Activated CD4-positive, CD25-positive, alpha-beta regulatory T cell (primary cell): ENCODE results near the gene CLSTN2.

Experiments used
- DNase-seq, 4 experiments: peaks; one replicate each; lab custom pipeline; 2025; lab: John Stamatoyannopoulos, UW

Gene CLSTN2

DNA sequence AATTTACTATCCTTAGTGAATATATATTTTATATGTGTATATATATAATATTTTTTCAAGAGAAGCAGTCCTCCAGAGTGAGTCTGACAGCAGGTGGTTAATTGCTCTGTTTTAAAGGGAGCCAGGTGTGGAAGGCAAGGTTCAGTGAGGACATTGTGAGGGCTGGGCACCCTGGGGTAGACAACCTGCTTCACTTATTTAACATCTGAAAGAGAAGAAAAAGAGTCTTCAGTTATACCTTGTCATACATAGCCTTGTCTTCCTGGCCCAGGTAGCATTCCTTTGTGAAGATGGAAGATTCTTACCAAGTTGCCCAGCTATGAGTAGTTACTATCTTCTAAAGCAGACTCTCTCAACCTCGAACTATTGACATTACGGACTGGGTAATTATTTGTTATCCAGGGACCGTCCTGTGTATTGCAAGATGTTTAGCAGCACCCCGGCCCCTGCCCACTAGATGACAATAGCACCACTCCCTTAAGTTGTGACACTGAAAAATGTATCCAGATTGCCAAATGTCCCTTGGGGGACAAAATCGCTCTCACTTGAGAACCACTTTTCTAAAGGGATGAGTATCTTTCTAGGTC is 406.9 kb downstream of the CLSTN2 start:
- DNase-seq, result no peak

- DNase-seq, result no peak
These were observed 407.7 kb downstream of the CLSTN2 start for GRCh38 chr3:140342668-140343067.

DNA sequence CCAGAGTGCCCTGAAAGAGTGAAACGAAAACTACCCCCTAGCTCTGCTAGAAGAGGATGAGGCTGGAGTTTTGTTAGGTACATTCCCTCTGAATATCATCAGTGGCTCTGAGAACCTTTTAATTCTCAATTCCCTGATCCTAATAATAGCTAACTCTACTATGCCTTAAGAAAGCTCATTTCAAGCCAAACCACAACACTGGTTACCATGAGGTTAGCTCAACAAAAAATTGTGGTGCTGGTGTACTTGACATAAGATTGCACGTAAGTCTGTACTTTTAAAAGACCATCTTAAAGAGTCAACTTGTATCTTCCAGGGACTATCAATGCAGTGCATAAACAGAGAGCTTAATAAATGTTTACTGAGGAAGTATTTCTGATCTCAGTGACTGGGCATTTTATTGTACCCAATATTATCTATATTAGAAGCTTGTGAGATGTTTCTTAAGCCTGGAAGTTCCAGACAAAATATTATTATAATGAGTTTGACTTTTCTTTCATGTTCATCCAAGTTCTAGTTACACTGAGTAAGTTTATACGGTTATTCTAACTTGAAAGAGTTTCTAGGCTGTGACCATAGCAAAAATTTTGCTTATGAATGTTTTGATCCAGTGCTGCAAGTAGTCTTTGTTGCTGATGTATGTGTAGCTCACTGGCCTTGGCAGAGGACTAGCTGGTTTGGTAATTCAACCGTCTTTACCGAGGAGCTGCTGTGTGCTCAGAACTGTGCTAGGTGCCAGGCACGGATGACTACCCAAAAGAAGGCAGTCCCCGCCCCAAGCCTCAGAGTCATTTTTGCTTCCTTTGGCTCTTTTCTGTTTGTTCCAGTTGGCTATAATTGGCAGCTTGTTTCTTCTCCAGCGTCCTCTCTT is 408.5 kb downstream of the CLSTN2 start:
- DNase-seq, result no peak

DNA sequence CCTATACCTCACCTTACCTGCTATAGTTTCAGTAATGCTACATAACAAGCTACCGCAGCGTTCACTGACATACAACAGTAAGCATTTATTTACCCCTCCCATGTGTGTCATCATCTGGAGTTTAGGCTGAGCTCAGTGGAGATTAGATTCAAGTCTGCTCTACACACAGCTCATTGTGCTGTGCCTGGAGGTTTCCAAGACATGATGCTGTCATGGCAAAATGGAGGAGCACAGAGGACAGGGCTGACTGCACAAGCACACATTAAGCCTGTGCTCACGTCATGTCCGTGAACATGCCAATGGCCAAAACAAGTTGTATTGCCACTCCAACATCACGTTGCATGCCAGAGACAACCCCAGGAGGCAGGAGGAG is 409.1 kb downstream of the CLSTN2 start:
- DNase-seq, result no peak

GRCh38 chr3:140344601-140345205 is 409.7 kb downstream of the CLSTN2 start:
- DNase-seq, result no peak

DNA sequence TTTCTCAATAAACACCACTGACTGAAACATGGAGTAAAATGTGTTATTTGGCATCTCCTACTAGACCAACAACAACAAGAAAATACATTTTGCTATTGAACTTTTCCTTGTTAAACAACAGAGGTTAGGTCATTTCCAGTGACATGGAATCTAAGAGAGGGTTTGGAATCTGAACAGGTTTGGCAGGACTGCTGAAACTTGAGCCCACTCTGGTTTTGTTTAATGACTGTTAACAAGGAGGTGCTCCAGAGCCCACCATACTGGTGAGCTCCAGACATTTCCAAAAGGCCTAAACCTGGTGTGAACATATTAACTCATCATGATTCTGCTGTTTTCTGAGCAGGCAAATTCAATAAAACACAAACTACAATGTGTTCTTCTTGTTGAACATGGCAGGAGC is 412.2 kb downstream of the CLSTN2 start:
- DNase-seq, result no peak

DNA sequence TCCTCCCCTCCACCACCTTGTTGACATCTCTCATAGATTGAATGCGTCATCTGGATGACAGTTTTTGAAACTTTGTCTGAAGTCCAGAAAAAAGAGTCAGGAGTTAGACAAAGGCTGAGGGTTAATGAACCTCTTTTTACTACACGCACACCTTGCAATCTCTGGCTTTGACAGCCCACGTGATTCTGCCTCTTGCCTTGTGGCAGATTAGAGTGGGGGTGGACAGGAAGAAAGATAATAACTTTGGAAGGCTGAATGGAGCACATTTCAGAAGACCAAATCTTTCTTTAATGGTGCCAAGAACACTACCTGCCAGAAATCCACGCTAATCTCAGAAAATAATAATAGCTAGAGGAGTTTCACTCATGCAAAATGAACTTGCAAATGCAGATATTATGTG is 415.0 kb downstream of the CLSTN2 start:
- no peak for DNase-seq

GRCh38 chr3:140351466-140351865 is 416.5 kb downstream of the CLSTN2 start:
- no peak for DNase-seq

DNA sequence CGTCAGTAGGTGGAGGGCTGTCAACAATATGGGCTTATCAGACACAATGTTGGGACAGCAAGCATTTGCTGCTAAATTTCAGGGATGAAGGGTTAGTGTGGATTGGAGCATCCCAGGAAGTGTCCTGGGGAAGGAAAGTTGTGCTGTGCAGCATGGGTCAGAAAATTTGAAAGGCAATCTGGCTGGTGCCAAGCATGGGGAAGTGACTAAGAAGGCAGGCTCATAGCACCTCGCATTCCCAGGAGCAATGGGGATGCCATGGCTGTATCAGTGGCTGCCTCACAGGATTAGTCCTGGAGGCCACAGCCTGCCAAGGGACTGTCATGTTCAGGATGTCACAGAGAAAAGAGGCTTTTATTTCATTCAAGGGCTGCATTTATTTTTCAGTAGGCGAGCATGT is 420.5 kb downstream of the CLSTN2 start:
- DNase-seq, result no peak

GRCh38 chr3:140358686-140359085 is 423.7 kb downstream of the CLSTN2 start:
- DNase-seq, result no peak

- DNase-seq, result no peak
These were observed 424.4 kb downstream of the CLSTN2 start for GRCh38 chr3:140359233-140359995.

DNA sequence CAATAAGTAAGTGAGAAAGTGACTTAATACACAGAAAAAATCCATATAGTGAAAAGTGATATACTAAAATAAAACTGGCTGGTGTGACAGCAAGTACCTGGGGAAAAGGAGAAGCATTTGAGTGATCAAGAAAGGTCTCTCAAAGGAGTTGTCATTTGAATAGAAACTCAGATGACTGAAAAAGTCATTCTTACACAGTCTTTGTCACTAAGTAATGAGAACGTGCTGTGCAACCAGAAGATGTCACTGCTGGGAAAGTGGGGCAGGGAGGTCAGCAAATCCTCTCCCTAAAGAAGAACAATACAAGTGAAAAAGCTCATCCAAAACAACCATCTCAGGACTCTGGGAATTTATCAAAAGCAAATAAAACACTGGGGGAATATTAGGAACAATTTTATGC is 425.3 kb downstream of the CLSTN2 start:
- DNase-seq, result no peak

DNA sequence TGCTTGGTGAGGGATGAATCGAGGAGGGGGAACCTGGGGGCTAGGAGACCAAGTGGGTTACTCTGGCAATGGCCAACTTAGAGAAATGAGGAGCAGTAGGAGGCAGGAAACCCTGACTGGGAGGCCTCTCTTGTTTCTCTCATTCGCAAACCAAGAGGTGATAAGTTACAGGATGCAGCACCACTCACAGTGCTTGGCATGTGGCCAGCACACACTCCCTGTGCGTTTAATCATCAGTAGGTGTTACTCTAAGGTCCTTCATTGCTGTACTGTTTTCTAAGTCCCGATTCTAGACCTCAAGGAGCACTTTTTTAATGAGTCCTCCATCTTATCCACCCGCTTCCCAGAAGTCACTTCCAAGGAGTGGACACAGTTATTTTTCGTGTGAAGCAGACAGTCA is 428.8 kb downstream of the CLSTN2 start:
- DNase-seq, result no peak

GRCh38 chr3:140365872-140366697 is 431.1 kb downstream of the CLSTN2 start:
- DNase-seq, result no peak

GRCh38 chr3:140368223-140368811 is 433.3 kb downstream of the CLSTN2 start:
- no peak for DNase-seq

DNA sequence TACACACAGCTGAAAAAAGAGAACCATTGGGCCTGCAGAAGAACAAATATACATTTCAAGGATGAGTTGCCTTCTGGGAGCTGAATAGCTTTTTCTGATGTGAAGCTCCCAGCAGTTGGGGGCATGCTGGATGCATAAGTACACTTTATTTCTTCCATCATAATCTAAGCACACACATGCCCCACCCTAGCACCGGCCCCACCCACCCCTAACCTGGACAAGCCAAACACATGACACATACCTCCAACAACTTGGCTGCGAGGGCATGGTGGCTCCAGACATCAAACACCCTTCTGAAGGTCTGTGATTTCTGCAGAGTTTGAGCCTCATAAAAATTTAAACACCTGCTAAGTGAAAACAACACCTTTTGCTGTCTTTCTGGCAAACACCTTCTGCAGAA is 435.7 kb downstream of the CLSTN2 start:
- DNase-seq, result no peak

DNA sequence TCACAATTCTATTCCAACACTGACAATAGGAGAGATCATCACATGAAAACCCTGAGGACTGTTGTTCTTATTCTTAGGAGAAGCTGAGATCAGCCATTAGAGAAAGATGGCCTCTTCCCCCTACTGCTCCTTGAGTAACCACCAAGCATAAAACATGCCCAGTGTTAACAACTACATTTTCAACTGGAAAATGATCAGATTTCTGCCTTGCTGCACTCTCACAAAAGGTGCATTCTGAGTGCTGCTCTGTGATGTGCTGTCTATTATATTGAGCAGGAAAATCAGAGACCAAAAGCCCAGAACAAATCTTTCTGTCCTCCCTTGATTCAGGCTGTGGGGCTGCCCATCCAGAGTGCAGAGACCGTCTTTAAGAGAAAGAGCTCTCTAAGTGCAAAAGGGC is 438.2 kb downstream of the CLSTN2 start:
- no peak for DNase-seq

DNA sequence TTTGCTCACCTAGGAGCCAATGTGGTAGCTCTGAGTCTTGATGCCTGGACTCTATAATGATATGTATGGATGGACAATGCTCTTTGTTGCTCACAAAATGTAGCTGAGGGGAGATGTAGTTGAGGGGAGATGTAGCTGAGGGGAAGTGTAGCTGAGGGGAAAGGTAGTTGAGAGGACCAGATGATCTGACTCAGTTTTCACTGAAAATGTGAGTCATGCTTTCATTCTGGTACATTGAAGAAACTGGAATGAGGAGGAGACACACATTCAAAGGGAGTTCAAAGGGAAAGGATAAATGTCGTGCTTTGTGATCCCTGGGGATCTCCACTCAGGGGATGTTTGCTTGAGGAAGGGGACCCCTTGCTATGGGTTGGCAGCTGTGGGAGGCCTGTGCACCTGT is 440.0 kb downstream of the CLSTN2 start:
- no peak for DNase-seq

- DNase-seq, result no peak
These were observed 441.3 kb downstream of the CLSTN2 start for GRCh38 chr3:140376136-140376889.

GRCh38 chr3:140377644-140378043 is 442.7 kb downstream of the CLSTN2 start:
- DNase-seq, result no peak
